ENCODE results near the gene APOL3.
"Not testable (repeated sequence)": the region's sequence is repeated elsewhere in the genome, so short reads cannot be mapped to it uniquely, and the experiment has no call there.

APOL3 gene

GRCh38 chr22:36104988-36105387, 55.6 kb downstream of the APOL3 start:
- no peak for TF ChIP-seq CTCF (conservative IDR thresholded peaks at IDR 0.05; ENCODE audit: low read length)
- H3K4me3 ChIP-seq (ENCODE audit: low read length), result no peak overlapping the region
- DNase-seq (ENCODE audit: low read depth), result no peak

DNA sequence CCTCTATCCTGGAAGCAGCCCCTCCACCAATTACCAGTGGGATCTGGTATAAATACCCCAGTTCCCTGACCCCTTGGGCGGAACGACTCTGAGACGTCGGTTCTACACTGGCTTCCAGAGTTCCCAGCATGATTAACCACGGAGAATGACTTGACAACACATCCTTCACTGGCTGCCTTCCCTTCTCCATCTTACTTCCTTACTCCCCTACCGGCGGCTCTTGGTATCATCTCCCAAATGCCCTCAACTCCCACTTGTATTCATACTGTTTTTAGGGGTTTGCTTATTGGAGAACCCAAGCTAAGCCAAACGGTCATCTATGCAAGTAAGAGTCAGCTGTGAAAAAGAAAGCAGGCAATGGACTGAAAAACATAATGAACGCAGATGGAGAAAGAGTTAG, 56.1 kb downstream of the APOL3 start:
- DNase-seq (ENCODE audit: low read depth), result no peak
- H3K4me3 ChIP-seq (ENCODE audit: low read length), result no peak overlapping the region
- TF ChIP-seq CTCF (conservative IDR thresholded peaks at IDR 0.05; ENCODE audit: low read length), result no peak; the same call in 1 of the 2 replicates

DNA sequence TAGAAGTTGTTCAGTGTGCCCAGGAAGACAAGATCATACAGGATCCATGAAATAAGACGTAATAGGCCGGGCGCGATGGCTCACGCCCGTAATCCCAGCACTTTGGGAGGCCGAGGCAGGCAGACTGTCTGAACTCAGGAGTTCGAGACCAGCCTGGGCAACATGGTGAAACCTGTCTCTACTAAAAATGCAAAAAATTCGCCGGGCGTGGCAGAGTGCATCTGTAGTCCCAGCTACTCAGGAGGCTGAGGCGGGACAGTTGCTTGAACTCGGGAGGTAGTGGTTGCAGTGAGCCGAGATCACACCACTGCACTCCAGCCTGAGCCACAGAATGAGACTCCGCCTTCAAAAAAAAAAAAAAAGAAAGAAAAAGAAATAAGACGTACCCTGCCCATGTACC, 56.7 kb downstream of the APOL3 start:
- no peak for TF ChIP-seq CTCF (conservative IDR thresholded peaks at IDR 0.05; ENCODE audit: low read length)

GRCh38 chr22:36102995-36103394, 57.6 kb downstream of the APOL3 start:
- no peak for TF ChIP-seq CTCF (conservative IDR thresholded peaks at IDR 0.05; ENCODE audit: low read length)
- DNase-seq (ENCODE audit: low read depth), result no peak

More for the DNA sequence above, 56.7 kb downstream of the APOL3 start:
- no peak overlapping the region for H3K4me3 ChIP-seq (ENCODE audit: low read length)
- DNase-seq (ENCODE audit: low read depth), result no peak

DNA sequence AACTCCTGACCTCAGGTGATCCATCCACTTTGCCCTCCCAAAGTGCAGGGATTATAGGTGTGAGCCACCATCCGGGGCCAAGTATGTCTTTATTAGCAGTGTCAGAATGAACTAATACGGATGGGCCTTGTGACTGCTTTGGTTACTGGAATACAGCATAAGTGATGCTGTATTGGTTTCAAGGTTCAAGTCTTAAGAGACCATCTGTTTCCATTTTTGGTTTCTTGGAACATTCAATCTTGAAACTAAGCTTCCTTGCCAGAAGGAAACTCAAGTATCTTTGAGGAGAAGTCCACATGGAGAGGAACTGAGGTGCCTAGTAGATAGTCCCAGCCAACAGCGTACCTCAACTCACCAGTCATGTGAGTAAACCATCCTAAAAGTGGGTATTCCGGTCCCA, 58.8 kb downstream of the APOL3 start:
- no peak for TF ChIP-seq CTCF (conservative IDR thresholded peaks at IDR 0.05; ENCODE audit: low read length)
- no peak for DNase-seq (ENCODE audit: low read depth)
- H3K4me3 ChIP-seq (ENCODE audit: low read length), result no peak overlapping the region

More at GRCh38 chr22:36102995-36103394, 57.6 kb downstream of the APOL3 start:
- H3K4me3 ChIP-seq (ENCODE audit: low read length), result no peak overlapping the region

- not testable (repeated sequence) for DNase-seq (ENCODE audit: low read depth); H3K4me3 ChIP-seq (ENCODE audit: low read length)
Observed at GRCh38 chr22:36100908-36101307, 59.6 kb downstream of the APOL3 start.

DNA sequence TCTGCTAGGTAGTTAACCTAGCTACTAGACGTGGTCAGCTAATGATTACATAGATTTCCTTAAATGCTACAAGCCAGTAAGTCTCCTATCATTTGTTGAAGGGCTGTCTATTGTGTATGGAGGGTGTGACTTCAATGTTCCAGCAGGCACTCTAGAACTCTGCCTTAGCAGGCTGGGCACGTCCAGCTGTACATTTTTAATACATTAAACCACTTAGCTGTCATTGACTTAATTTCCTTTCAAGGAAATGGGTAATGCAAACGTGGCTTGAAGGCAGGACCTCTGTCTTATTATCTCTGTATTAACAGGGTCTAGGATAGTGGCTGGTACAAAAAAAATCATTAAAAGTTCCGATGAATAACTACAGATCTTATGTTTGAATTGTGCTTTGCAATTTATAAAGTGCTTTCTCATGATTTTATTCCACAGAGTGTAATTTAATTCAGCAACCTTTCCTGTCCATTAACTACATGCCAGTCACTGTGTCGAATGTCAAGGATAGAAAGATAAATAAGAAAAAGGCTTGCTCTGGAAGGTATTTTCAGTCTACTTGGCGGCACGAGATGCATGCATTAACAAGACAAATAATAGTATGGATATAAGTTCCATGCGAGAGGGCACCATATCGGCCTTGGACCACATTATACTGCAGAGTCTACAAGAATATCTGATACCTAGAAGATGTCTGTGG, 60.3 kb downstream of the APOL3 start:
- no peak for TF ChIP-seq CTCF (conservative IDR thresholded peaks at IDR 0.05; ENCODE audit: low read length)
- no peak for DNase-seq (ENCODE audit: low read depth)
- H3K4me3 ChIP-seq (ENCODE audit: low read length), result no peak overlapping the region

- H3K4me3 ChIP-seq (ENCODE audit: low read length); DNase-seq (ENCODE audit: low read depth): not testable (repeated sequence)
Observed at GRCh38 chr22:36099561-36099960, 61.0 kb downstream of the APOL3 start.
